ENCODE measurements around the gene SECISBP2.

SECISBP2 gene

GRCh38 chr9:89405826-89406225 lies 87.5 kb downstream of the SECISBP2 start:
- DNase-seq (ENCODE audit: low read depth) = no peak

GRCh38 chr9:89407070-89407469 lies 88.8 kb downstream of the SECISBP2 start:
- DNase-seq (ENCODE audit: low read depth) = no peak

- peak; percentile 48 for DNase-seq (ENCODE audit: low read depth)
Observed at GRCh38 chr9:89408628-89409101, 90.4 kb downstream of the SECISBP2 start.
